CD4-positive, alpha-beta T cell treated with Interleukin-15 for 4 hours (primary cell): ENCODE data around the gene BRICD5.
A peak's percentile ranks its signal among the peaks of the same experiment; 100 is the strongest.

ENCODE experiments used
- DNase-seq: peaks from one replicate; pipeline ENCODE4 v3.0.0-alpha.2; 2020; ENCODE audit warnings: low spot score

BRICD5 gene

GRCh38 chr16:2180962-2181923 is 29.4 kb downstream of the BRICD5 start:
- no peak for DNase-seq

DNA sequence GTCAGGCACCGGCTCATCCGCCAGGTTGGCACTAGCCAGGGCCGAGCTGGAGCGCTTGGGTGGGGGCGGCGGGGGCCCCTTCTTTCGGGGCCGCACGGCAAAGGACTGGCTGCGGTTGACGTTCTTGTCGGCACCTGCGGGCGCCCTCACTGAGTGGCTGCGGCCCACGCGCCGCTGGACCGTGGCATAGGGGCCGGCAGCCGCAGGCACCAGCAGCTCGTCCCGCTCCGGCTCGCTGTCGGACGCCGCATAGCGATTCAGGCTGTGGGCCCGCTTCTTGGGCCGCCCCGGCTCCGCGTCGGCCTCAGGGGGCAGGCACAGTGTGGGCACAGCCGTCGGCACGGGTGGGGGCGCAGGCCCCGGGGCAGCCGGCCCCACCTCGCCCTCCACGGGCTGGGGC is 30.2 kb downstream of the BRICD5 start:
- DNase-seq: no peak

DNA sequence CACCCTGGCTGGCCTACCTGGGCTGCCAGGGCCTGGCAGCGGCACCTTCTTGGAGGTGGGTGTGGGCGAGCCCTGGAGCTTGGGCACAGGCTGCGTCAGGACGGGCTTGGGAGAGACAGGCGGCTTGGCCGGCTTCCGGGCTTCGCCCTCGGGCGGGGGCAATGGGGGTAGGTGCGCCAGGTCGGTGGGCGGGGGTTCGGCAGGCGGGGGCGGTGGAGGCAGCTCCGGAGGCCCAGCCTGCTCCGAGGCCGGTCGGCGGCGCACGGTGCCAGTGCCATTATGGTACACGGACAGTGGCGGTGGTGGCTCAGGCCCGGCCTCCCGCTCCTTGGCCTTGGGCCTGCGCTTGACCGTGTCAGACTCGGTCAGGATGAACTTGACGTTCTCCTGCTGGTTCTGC is 31.1 kb downstream of the BRICD5 start:
- no peak for DNase-seq

- DNase-seq: no peak
Observed at GRCh38 chr16:2179107-2179501, 31.6 kb downstream of the BRICD5 start.

DNA sequence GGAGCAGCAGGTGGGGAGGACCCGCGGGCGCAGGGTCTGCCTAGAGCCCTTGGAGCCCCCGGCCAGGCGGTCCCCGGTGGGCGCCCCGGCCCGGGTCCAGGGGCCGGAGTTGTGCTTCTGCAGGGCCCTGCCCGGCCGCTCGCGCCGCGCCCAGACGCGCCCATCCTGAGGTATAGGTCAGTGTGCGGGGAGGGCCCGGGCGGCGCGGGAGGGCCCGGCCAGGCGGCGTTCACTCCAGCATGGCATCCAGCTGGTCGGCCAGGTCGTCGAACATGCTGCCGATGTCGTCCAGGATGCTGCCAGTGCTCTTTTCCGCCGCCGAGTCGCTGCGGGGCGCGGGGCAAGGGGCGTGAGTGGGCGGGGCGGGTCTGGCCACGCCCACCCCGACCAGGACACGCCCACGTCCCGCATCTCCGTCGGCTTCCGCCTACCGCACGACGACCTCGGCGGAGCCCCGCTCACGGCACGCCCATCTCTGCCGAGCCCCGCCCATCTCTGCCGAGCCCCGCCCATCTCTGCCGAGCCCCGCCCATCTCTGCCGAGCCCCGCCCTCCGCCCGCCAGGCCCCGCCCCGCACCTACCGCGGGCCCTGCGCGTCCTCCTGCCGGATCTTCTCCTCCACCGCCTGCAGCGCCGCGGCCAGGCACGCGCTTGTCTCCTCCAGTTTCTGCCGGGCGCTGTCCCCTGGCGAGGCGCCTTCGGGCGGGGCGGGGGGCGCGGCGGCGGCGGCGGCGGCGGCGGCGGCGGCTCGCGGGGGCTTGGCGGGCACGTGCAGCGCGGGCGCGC is 32.1 kb downstream of the BRICD5 start:
- peak; percentile 10 for DNase-seq

DNA sequence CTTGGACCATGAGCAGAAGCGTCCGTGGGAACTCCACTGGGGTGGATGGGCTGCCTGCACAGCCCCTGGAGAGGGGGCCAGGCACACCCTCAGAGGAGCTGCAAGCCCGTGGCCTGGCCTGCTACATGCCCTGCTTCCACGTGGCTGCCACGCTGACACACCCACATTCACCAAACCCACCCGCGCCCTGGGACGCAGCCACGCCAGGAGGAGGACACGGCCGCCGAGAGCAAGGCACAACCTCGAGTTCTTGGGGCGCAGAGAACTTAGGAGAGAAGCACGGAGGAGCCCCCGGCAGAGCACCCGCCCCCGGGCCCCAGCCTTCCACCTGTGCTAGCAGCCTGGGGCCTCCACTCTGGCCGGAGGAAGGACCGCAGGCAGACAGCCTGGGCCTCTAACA is 33.1 kb downstream of the BRICD5 start:
- DNase-seq: no peak

- DNase-seq: no peak
Observed at GRCh38 chr16:2177101-2177500, 33.6 kb downstream of the BRICD5 start.

- no peak for DNase-seq
Observed at GRCh38 chr16:2176047-2176446, 34.6 kb downstream of the BRICD5 start.

GRCh38 chr16:2175454-2175853 is 35.2 kb downstream of the BRICD5 start:
- no peak for DNase-seq

DNA sequence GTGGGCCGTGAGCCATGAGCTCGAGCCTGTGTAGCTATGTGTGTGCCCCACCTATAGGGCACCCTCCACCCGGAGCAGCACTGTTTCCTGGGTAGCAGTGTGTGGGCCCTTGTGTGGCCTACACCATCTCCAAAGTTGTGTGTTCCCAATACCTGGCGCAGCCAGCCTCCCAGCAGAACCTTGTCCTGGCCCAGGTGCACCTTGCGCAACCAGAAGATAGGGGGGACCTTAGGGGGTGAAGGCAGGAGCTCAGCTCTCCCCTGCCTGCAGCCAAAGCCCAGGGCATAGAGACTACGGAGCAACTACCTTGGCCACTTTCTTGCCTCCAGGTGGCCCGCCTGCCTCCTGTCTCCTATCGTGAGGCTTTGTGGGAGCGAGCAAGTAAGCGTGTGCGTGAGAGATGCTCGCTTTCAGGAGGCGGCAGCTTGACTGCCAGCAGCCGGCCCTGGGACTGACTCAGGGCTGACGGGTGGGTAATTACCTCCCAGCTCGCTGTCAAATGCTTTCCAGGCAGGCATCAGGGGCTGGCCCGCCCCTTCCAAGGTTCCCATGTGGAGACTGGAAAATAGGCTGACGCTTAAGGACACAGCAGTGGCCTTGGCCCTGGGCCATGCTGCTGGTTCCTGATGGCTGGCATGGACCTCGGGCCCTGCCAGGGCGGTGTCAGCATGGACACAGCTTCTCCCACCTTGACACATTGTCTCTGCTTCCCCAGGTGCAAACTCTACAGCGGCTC is 36.1 kb downstream of the BRICD5 start:
- no peak for DNase-seq

DNA sequence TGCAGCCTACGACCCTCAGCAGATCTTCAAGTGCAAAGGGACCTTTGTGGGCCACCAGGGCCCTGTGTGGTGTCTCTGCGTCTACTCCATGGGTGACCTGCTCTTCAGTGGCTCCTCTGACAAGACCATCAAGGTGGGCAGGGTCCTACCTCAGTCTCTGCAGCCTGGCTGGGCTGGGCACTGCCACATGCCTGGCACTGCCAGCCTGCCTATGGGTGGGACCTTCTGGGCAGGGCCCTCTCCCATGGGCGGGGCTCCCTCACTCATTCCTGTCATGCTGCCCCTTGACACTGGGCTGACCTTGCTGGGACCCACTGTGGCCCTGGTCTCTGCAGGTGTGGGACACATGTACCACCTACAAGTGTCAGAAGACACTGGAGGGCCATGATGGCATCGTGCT is 36.7 kb downstream of the BRICD5 start:
- no peak for DNase-seq

DNA sequence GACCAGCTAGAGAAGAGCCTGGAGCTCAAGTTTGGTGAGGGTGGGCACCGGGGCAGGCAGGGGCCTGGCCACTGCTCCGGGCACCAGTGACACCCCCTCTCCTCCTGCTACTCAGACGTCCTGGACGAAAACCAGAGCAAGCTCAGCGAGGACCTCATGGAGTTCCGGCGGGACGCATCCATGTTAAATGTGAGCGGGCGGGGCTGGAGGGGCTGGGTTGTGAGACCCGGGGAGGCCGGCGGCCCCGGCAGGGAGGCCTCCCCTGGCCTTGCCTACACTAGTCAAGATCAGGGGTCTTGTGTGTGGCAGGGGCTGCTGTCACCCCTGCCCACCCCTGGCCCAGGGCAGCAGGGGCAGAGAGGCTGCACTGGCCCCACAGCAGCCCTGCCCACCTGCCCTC is 37.3 kb downstream of the BRICD5 start:
- DNase-seq: no peak

DNA sequence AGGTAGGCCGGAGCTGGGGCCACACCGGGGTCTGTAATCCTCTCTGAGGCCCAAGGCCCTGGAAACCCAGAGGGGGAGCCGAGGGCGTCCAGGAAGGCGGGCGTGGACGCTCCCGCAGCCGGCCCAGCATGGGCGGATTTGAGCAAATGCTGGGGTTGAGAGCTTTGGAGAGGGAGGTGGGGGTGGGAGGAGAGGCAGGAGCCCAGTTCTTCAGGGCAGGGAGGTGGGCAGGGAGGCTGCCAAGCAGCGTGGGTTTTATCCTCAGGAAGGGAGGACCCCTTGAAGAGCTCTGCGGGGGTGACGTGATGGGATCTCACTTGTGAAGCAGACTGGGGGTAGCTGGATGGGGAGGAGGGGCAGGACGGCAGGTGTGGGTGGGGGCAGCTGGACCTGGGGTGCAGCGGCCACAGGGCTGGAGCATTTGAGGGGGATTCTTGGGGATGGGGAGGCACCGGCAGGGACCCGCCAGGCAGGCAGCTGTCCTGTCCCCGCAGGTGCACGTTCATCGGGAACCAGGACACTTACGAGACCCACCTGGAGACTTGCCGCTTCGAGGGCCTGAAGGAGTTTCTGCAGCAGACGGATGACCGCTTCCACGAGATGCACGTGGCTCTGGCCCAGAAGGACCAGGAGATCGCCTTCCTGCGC is 37.9 kb downstream of the BRICD5 start:
- DNase-seq: no peak

DNA sequence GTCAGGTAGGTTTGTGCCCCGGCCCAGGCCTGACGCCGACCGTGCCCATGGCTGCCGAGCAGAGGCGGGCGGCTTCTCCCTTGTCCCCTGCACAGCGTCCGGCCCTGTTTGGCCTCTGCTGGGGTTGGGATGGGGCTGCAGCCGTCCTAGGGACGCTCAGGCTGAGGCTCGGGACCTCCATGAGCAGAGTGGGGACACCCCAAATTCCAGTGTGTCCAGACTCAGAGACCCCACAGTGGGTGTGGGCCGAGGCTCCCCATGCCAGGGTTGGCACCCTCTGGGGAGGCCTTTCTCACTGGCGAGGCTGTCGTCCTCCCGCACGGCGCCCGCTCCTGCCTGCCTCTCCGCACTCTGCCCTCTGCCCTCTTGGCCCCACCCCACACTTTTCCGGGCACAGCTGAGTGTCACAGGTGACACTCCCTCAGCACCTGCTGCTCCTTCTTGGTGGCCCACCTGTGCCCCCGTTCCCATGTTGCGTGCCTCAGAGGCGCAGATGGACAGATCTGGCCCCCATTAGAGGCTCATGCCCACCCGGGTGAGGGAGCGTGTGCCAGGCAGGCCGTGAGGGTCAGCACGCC is 39.0 kb downstream of the BRICD5 start:
- no peak for DNase-seq

- no peak for DNase-seq
Observed at GRCh38 chr16:2170587-2171435, 39.9 kb downstream of the BRICD5 start.

DNA sequence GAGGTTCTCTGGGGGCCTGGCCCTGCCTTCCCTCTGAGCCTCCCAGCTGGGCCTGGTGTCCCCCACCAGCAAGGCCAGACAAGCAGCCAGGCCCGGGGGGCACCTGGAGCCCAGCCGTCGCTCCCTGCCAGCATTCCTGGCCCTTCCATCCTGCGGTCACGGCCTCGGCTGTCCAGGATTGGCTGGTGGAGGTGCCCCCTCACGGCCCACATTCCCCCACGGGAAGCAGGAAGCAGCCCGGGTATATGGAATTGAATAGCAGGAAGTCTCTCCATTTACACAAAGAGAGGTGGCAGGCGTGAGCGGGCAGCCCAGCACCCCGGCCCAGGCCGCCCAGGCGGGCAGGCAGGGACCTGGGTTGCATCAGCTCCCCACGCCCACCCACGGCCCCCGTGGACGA is 40.6 kb downstream of the BRICD5 start:
- DNase-seq: no peak

DNA sequence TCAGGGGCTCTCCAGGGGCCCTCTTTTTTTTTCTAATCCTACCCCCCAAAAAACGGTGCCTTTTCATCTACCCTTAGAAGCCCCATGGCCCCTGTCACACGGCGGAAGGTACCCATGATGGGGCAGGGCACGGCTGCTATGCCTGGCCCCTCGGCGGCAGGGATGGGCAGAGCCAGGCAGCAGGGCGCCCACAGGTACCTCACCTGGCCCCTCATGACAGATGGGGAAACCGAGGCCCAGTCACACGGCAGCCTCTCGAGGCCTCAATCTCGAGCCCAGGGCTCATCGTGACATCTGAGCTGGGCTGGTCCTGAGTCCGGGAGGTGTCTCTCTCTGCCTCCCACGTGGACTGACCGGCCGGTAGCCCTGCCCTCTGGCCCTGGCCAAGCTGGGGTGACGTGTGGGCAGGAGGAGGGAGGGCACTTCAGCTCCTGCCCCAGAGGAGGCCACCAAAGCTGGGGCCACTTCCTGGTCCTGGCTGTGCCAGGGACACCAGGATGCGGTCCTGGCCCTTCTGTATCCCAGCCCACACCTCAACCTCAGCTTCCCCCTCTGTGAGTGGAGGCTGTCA is 43.5 kb downstream of the BRICD5 start:
- DNase-seq: no peak

DNA sequence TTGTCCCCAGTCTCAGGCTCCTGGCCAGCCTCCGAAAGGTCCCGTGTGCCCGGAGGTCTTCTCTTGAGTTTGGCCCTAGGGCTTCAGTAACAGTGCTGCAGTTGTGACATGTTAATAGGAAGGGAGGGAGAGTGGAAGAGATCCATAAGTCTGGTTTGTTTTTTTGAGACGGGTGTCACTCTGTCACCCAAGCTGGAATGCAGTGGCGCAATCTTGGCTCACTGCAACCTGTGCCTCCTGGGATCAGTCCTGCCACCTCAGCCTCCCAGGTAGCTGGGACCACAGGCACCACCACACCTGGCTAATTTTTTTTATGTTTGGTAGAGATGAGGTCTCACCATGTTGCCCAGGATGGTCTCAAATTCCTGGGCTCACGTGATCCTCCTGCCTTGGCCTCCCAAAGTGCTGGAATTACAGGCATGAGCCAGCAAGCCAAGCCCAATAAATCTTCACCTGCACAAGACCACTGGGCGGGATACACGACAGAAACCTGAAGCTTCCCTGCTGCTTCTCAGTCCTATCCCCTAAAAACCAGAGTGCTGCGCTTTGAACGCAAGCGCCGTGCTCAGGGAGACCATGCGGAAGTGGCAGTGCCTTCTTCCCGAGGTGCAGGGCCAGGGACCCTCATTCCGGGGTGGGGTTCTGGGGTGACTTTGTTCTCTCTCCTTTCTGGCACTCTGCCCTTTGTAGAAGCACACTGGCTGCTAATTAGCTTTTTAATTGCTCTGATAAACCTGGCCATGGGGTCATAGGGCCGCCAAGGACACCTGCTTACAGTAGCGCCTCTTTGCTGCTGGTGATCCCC is 44.2 kb downstream of the BRICD5 start:
- no peak for DNase-seq

- no peak for DNase-seq
Observed at GRCh38 chr16:2165861-2166260, 44.8 kb downstream of the BRICD5 start.
